ENCODE data around the gene CRYL1.
"Not testable (repeated sequence)": the region's sequence is repeated elsewhere in the genome, so short reads cannot be mapped to it uniquely, and the experiment has no call there.

CRYL1 gene

DNA sequence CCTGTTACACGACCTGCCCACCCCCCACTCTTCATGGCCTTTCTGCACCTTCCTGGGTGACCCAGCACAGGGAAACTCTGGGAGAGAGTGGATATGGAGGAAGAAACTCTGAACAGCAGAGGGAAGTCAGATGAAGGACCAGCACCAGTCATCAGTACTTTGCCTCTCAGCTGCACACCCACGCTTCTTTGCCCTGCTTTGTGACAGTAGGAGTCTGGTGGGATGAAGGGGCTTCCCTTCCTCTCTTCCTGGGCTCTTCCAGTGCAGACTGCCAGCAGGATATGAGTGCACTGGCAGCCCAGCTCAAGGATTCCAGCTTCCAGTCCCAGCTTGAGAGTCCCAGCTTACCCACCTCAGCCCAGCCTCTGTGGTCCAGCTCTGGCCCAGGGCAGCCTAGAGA is 68.9 kb downstream of the CRYL1 start:
- DNase-seq (ENCODE audit: low read depth in 2 of 2) = no peak

DNA sequence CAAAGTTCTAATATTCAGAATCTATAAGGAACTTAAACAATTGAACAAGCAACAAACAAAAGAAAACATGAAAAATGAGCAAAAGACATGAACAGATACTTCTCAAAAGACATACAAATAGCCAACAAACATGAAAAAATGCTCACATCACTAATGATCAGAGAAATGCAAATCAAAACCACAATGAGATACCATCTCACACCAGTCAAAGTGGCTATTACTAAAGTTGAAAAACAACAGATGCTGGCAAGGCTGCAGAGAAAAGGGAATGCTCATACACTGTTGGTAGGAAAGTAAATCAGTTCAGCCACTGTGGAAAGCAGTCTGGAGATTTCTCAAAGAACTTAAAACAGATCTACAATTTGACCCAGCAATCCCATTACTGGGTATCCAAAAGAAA is 74.3 kb downstream of the CRYL1 start:
- DNase-seq (ENCODE audit: low read depth in 2 of 2) = no peak

GRCh38 chr13:20448470-20448869 is 77.2 kb downstream of the CRYL1 start:
- no peak for DNase-seq (ENCODE audit: low read depth in 2 of 2)

GRCh38 chr13:20446900-20447299 is 78.8 kb downstream of the CRYL1 start:
- DNase-seq (ENCODE audit: low read depth in 2 of 2) = no peak

GRCh38 chr13:20446405-20446804 is 79.3 kb downstream of the CRYL1 start:
- DNase-seq (ENCODE audit: low read depth in 2 of 2) = no peak

GRCh38 chr13:20442798-20443381 is 82.8 kb downstream of the CRYL1 start:
- DNase-seq (ENCODE audit: low read depth in 2 of 2) = no peak

GRCh38 chr13:20442375-20442774 is 83.3 kb downstream of the CRYL1 start:
- no peak for DNase-seq (ENCODE audit: low read depth in 2 of 2)

DNA sequence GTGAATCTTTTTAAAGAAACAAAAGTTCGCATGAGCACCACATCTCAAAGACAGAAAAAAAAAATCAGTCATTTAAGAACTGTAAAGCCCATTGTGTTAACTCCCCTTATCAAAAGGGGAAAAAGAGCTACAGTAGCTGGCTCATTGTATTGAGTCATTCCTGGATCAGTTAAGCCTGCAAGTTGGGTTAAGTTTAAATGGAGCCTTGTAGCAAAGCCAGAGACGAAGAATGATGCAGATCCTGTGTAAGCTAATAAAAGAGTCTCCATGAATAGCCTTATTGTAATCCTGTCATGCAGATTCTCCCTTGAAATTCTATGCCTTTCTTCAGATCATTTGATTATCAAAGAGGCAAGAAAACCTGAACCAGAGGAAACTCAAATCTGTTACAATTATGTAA is 83.8 kb downstream of the CRYL1 start:
- no peak for DNase-seq (ENCODE audit: low read depth in 2 of 2)

DNA sequence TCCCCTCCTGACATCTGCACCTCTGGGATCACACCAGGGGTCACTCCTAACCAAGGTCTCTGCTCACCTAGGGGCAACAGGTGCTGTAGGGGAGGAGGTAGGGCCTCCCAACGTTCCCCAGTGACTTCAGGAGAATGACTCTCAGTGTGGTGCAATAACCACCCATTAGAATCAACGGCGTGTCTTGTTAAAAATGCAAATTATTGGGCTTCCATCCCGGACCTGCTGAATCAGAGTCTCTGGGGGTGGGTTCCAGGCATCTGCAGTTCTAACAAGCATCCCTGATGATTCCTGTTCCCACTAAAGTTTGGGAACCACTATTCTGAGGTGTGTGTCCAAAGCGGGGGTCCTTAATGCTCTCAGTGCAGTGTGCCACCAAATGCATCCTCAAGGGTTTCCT is 84.6 kb downstream of the CRYL1 start:
- DNase-seq (ENCODE audit: low read depth in 2 of 2) = no peak

GRCh38 chr13:20439261-20439660 is 86.4 kb downstream of the CRYL1 start:
- DNase-seq (ENCODE audit: low read depth in 2 of 2) = no peak

DNA sequence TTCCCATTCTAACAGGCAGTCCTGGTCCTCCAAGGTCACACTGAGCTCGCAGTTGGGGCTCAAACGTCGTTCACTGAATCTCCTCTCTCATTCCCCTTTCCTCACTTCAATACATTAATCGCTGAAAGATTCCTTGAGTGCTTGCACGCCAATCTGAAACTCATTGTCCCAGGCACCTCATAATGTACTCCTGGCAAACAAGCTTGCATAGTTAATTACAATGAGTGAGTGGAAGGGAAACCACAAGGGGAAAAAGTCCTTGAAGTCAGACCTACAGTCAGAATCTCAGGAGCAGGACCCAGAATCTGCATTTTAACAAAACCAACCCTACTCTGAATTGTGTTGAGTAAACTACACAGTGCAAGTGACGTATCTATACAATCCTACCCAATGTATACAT is 86.9 kb downstream of the CRYL1 start:
- DNase-seq (ENCODE audit: low read depth in 2 of 2) = no peak

DNA sequence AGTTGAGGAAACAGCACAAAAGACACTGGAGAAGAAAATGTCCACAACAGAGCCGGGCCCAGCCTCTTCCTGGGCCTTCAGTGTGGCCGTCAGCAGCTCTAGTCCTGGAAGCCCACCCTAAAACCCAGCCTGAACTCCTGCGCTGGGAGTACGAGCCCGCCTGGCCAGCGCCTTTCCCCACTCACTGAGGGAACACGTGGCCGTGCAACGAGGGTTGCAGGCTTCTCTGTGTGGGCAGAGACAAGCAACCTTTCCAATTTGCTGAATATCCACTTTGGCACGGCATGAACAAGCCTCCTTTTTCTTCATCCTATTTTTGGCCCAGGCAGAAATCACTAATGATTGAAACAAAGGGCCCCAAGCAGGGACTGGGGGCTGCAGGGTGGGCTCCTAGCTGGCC is 89.2 kb downstream of the CRYL1 start:
- DNase-seq (ENCODE audit: low read depth in 2 of 2) = no peak

GRCh38 chr13:20435616-20436368 is 89.9 kb downstream of the CRYL1 start:
- no peak for DNase-seq (ENCODE audit: low read depth in 2 of 2)

- not testable (repeated sequence) for DNase-seq (ENCODE audit: low read depth in 2 of 2)
These were observed 91.4 kb downstream of the CRYL1 start for GRCh38 chr13:20434210-20434609.

GRCh38 chr13:20431687-20432384 is 93.8 kb downstream of the CRYL1 start:
- no peak for DNase-seq (ENCODE audit: low read depth in 2 of 2)

DNA sequence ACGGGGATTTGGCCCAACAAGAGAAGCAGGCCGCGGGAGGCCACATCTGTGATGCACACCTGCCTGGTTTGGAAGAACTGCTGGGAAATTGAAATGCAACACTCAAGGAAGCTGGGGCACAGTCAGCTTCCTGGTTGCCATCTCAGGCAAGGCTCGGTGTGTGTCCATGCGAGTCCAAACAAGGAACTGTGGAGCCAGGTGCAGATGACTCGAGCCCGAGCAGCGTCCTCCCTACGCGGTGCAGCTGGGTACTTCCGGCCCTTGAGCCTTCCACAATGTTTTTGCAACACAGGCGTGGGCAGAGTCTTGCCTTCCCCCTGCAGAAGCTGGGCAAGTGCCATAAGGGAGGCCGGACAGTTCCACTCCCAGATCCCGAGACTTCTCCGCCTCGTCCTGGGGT is 94.6 kb downstream of the CRYL1 start:
- no peak for DNase-seq (ENCODE audit: low read depth in 2 of 2)

DNA sequence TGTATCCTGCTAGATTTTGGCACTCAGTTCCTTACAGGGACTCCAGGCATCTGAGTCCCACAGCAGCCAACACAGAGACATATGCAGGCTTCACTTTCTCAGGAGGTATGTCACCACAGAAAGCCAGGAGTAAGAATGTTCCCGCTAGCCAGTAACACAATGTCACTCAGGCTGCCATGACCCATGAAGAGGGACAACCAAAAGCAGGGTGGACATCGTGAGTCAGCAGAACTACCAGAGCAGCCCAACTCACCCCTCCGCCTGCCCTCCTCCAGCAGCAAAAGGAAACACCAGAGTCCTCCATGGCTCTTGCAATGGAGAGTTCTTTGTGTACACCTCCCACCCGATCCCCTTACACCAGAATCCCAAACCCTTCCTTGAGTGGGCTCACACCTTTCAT is 95.4 kb downstream of the CRYL1 start:
- DNase-seq (ENCODE audit: low read depth in 2 of 2) = no peak

GRCh38 chr13:20429682-20430081 is 96.0 kb downstream of the CRYL1 start:
- DNase-seq (ENCODE audit: low read depth in 2 of 2) = no peak

DNA sequence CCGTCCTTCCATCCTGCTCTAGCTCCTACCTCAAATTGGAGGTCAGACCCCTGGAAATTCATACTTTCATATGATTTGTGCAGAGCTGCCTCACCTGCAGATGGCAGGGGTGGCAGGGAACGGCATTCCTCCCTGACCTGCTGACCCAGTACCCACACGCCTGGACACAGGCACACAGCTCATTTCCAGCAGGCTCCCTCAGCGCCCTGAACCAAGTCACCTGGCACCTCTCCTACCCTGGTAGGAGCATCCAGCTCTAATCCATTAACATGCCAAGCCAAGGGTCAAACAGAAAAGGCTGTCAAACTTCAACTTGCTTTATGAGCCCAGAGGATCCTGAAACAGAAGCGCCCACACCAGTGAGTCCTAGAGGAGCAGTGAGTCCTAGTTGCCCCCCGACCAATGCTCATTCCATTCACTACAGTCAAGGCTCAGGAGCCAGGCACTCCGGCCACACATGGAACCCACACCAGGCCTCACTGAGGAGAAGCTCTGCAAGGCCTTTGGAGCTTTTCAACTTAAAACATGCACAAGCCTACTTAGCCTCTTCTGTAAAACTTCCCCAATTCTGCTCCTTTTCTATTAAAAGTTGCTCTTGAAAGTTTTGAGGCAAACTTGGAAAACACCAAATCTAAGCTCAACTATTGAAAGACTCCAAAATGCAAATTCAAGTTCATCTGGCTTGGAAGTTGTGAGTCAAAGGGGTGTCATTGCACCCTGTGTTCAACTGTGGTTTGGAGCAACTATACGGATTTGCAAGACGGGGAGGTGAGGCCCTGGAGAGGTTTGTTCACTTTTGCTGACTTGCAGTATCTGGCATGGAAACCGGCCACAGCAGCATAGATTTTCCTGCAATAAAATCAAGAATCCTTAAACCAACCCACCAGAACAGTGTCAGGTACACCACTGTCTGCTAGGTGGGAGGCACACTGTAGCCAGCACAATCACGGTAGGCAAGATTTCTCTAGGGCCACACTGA is 96.7 kb downstream of the CRYL1 start:
- no peak for DNase-seq (ENCODE audit: low read depth in 2 of 2)

GRCh38 chr13:20426766-20427448 is 98.8 kb downstream of the CRYL1 start:
- no peak for DNase-seq (ENCODE audit: low read depth in 2 of 2)

DNA sequence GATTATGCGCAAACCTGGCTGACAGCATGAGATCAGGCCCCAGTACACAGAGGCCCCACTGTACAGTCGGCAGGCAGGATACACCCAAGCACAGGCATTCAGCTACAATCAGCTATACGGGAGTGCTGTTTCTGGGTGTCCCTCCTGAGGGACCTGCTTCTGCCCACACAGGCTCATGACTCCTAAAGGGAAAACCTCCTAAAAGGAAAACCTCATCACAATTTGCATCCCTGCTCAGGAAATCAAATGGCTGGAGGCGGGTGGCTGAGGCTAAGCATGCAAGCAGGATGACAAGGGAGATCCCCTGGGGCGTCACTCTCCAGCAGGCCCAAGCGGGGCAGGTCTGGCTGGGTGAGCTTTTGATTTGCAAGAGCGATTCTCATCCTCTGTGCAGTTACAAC is 99.8 kb downstream of the CRYL1 start:
- DNase-seq (ENCODE audit: low read depth in 2 of 2) = no peak

Measured in fibroblast of skin of left biceps (primary cell).